HG02885 (cell line): Measurements from ENCODE around the gene ZNF512.
"Not testable (repeated sequence)": the region's sequence is repeated elsewhere in the genome, so short reads cannot be mapped to it uniquely, and the experiment has no call there.

ENCODE experiments used
- ATAC-seq: cut with Tn5 transposase; IDR thresholded peaks from one replicate; pipeline ENCODE4 v1.9.1; 2021; ENCODE audit warnings: mild to moderate bottlenecking; ENCODE audit not compliant: unreplicated experiment, poor library complexity

ZNF512 gene

DNA sequence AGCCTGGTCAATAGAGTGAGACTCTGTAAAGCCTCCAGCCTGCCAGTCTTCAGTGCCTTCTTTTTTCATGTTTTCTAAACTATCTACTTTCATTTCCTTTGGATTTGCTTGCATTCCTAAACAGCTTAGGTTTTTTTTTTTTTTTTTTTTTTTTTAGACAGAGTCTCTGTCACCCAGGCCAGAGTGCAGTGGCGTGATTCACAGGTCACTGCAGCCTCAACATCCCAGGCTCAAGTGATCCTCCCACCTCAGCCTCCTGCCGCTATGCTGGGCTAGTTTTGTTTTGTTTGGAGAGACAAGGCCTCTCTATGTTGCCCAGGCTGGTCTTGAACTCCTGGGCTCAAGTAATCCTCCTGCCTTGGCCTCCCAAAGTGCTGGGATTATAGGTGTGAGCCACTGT, 47.4 kb downstream of the ZNF512 start:
- not testable (repeated sequence) for ATAC-seq

DNA sequence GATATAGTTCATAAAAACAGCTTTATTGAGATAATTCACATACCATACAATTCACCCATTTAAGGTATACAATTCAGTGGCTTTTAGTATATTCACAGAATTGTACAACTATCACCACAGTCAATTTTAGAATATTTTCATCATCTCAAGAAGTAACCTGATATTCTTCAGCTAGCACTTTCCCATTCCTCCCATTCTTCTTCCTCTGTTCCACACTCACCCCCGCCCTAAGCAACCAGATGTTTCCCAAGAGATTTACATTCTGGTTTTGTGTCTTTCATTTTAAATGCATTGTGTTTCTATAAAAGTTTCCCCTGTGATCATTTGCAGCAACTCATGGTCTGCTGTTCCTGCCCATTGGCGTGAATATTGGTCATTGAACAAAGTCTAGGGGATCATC, 51.4 kb downstream of the ZNF512 start:
- ATAC-seq, result no peak

DNA sequence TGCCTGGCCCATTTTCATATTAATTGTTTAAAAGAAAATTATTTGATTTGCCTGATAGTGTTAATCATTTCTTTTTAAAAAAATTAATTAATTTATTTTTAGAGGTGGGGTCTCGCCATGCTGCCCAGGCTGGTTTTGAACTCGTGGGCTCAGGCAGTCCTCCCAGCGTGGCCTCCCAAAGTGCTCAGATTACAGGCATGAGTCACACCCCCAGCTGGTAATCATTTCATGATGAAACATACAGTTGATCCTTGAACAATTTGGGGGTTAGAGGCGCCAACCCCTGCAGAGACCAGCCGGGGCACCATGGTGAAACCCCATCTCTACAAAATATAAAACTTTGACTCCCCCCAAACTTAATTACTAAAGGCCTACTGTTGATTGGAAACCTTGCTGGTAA, 53.9 kb downstream of the ZNF512 start:
- no peak for ATAC-seq

DNA sequence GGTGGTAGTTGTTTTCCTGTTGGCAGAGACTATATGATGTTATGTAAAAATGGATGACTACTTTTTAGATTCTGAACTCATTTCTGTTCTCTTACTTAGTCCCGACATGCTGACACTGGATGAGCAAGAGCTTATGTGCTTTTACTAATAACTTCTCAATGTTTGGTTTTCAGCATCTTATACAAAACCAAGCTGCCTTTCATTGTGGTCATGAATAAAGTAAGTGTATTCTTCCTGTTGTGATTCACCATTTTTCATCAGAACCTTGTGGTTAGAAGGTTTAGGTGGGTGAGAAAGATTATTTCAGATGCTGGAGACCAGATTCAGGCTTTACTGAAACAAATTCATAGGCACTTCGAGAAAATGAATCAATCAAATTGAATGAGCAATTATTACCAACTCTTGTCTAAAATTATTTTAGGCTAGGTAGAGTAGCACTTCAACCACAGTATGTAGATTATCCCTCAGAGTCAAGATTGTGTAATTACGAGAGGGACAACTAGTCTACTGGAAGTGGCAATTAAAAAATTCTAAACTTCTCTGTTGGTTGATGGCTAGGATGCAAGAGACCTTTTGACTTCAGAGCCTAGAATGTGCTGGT, 55.3 kb downstream of the ZNF512 start:
- ATAC-seq, result no peak

GRCh38 chr2:27638709-27639108, 55.9 kb downstream of the ZNF512 start:
- no peak for ATAC-seq

DNA sequence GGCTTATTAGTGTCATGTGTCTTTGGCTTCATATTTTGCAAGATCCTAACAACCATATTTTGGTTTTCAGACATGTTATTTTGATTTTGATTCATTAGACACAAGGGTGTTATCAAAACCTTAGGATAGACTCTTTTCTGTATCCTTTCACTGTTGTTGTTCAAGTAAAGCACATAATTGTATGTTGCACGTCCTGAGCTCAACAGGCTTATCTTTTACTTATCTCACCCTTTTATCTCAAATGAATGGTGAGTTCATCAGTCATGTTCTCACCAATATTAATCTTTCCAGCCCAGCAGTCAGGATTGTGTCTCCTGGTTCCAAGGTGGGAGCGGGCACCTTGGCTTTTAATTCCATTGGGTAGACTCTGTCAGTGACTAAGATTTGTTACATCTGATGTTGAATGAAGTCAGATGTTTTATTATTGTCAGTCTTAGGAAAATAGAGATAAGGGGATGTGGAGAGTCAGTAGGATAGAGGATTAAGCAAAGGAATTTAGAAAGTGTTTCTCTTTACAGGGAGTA, 57.9 kb downstream of the ZNF512 start:
- no peak for ATAC-seq

DNA sequence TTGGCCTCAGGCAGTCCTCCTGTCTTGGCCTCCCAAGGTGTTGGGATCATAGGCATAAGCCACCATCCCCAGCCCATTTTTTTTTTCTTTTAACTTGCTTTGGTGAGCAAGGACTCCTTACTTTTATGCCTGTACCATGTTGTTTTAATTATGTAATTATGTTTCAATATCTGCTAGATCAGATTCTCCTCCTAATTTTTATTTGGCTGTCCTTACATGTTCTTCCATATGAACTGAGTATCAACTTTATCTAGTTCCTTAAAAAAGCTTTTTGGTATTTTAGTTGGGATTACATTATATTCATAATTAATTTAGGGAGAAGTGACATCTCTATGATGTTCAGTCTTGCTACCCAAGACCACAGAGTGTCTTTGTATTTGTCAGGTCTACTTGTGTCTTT, 62.4 kb downstream of the ZNF512 start:
- ATAC-seq, result no peak

DNA sequence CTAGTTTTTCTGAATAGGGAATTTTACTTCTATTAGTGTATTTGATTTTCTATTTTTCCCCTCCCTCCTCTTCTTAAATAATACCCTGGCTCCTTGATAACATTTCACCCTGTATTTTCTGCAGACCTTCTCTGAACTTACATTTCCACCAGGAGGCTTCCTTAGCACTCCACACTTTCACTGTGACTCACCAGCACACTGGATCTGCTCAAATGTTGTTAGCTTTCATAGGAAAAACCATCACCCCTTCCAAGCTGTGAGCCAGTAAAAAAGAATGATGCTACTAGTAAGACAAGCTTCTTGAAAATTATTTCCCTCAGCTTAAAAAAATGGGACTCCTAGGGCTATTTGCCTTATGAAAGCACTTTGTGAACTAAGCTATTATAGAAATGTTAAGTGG, 64.4 kb downstream of the ZNF512 start:
- ATAC-seq, result no peak

GRCh38 chr2:27647737-27648136, 64.9 kb downstream of the ZNF512 start:
- no peak for ATAC-seq

GRCh38 chr2:27651056-27651455, 68.2 kb downstream of the ZNF512 start:
- ATAC-seq, result no peak

- ATAC-seq, result no peak
Measured at GRCh38 chr2:27652341-27652740, 69.5 kb downstream of the ZNF512 start.

GRCh38 chr2:27652790-27653189, 69.9 kb downstream of the ZNF512 start:
- ATAC-seq, result no peak

DNA sequence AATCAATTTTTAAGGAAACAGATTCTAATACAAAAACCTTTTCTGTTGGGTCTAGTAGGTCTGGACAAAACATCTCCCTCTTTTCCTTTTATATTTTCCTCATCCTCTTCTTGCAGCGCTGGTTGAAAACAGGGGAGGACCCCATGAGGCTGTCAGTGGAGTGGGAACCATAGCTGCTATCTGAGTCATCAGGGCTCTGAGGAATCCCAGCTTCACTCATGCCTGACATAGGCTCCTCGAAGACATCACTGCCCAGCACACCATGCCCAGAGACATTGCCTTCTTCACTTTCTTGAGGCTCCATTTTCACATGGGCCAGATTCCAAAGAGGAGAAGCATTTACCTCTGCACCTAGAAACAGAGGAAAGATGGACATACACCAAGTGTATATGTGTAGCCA, 70.6 kb downstream of the ZNF512 start:
- ATAC-seq, result no peak

- no peak for ATAC-seq
Measured at GRCh38 chr2:27655155-27655951, 72.5 kb downstream of the ZNF512 start.

GRCh38 chr2:27661371-27661770, 78.5 kb downstream of the ZNF512 start:
- no peak for ATAC-seq

- ATAC-seq, result peak; percentile 79
Measured at GRCh38 chr2:27663285-27664153, 80.7 kb downstream of the ZNF512 start, which contains the start of the genes SLC4A1AP and SUPT7L. SLC4A1AP (plus strand) TSS chr2:27663889; CDS start chr2:27663915, 26 bp downstream. SUPT7L (minus strand) TSS chr2:27663614; CDS start chr2:27662192, 1,422 bp downstream.

- peak; percentile 11 for ATAC-seq
Measured at GRCh38 chr2:27664154-27664574, 81.3 kb downstream of the ZNF512 start.

DNA sequence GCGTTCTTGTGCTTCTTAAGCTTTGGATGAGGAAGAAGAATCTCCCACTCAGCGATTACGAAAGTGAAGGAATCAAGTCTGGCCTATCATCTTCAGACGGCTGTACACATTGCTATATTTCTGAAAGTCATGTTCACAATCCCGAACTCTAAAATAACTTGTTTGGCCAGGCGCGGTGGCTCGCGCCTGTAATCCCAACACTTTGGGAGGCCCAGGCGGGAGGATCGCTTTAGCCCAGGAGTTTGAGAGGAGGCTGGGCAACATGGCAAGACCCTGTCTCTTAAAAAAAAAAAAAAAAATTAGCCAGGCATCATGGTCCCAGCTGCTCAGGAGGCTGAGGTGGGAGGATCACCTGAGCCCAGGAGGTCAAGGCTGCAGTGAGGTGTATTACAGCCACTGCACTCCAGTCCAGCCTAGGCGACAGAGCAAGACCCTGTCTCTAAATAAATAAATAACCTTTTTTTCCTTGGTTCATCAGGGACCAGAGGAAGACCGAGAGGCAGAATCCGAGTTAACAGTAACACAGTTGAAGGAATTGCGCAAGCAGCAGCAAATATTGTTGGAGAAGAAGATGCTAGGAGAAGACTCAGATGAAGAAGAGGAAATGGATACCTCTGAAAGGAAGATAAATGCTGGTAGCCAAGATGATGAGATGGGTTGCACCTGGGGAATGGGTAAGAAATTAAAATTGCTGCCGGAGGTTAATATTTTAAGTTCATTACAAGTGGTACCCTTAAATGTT, 82.0 kb downstream of the ZNF512 start:
- no peak for ATAC-seq

DNA sequence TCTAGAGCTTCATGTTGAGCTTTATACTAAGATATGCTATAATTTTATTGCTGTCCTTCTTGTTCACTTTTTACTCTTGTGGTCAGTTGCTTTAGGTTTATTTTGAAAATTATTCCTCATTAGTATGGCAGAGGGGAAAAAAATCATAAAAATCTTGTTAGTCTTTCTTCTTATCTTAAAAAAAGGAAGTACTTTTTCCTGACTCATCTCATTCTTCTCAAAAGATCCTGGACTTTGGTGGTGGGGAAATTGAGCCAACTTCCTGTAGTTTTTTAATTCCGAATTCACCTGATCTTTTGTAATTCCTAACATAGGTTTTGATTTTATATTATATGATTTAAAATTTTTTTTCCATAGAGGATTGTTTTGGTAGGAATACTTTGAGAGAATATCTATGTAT, 84.6 kb downstream of the ZNF512 start:
- ATAC-seq, result no peak

DNA sequence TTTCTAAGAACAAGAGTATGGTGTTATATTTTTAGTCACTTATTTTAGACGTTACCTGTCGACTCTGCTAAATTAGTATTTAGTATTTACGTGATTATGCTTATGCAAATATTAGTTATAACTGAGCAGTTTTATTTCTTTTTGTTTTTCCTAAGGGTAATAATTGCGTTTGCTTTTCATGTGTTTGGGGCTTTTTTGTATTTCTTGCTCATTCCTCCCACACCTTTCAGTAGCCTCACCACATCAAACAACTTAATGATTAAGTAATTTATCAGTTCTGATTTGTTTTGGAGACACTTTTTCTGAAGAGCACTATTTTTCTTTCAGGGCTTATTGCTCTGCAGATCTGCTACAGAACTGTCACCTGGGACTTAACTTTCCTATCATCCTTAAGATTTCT, 88.4 kb downstream of the ZNF512 start:
- ATAC-seq, result no peak
